H9 (cell line): ENCODE measurements around the gene TMEM134. TPM values are rescaled to one million over a fixed set of nuclear protein-coding genes. Genes with fewer than 3 reads are reported as not detected.
A peak's percentile ranks its signal among the peaks of the same experiment; 100 is the strongest.

Experiments
- DNase-seq: peaks from one replicate; pipeline ENCODE4 v3.0.0-alpha.2; 2017
- H2AFZ ChIP-seq: one replicate; pipeline ENCODE4 v1.6.1; 2013; ENCODE audit warnings: mild to moderate bottlenecking, low read length, control low read depth, moderate library complexity
- H2AK5ac ChIP-seq: 2 replicates; pipeline ENCODE4 v1.6.1; 2013; ENCODE audit warnings: low read length, control low read depth, mixed read lengths; ENCODE audit not compliant: insufficient read length
- H2BK120ac ChIP-seq: one replicate; pipeline ENCODE4 v1.6.1; 2013; ENCODE audit warnings: low read depth, mild to moderate bottlenecking, low read length, control low read depth, inconsistent platforms; ENCODE audit not compliant: poor library complexity, severe bottlenecking
- H2BK12ac ChIP-seq: 2 replicates; pipeline ENCODE4 v1.6.1; 2013; ENCODE audit warnings: low read length, control low read depth, mixed read lengths, low read depth; ENCODE audit not compliant: insufficient read length
- H2BK15ac ChIP-seq: 2 replicates; pipeline ENCODE4 v1.6.1; 2013; ENCODE audit warnings: low read depth, low read length, control low read depth
- H2BK20ac ChIP-seq: one replicate; pipeline ENCODE4 v1.6.1; 2013; ENCODE audit warnings: low read depth, mild to moderate bottlenecking, low read length, control low read depth, inconsistent platforms; ENCODE audit not compliant: poor library complexity, severe bottlenecking
- H2BK5ac ChIP-seq: 2 replicates; pipeline ENCODE4 v1.6.1; 2013; ENCODE audit warnings: low read length, control low read depth, mixed read lengths; ENCODE audit not compliant: insufficient read length
- H3K14ac ChIP-seq: 2 replicates; pipeline ENCODE4 v1.6.1; 2013; ENCODE audit warnings: low read length, control low read depth; ENCODE audit not compliant: insufficient read depth
- H3K18ac ChIP-seq: 2 replicates; pipeline ENCODE4 v1.6.1; 2013; ENCODE audit warnings: low read depth, mild to moderate bottlenecking, mixed read lengths, low read length, control low read depth; ENCODE audit not compliant: insufficient read length
- H3K23ac ChIP-seq: 2 replicates; pipeline ENCODE4 v1.6.1; 2013; ENCODE audit warnings: low read length, control low read depth, mixed read lengths, low read depth; ENCODE audit not compliant: insufficient read length
- H3K23me2 ChIP-seq: 2 replicates; pipeline ENCODE4 v1.6.1; 2013; ENCODE audit warnings: low read depth, mild to moderate bottlenecking, mixed read lengths, low read length, control low read depth; ENCODE audit not compliant: insufficient read length, poor library complexity, severe bottlenecking
- H3K27ac ChIP-seq: 2 replicates; pipeline ENCODE4 v1.5.1; 2013; ENCODE audit warnings: low read length, control low read depth, mixed read lengths, low read depth; ENCODE audit not compliant: insufficient read length
- H3K27me3 ChIP-seq: 2 replicates; pipeline ENCODE4 v1.6.1; 2013; ENCODE audit warnings: low read length, control low read depth, inconsistent platforms; ENCODE audit not compliant: insufficient read depth
- H3K4ac ChIP-seq: 2 replicates; pipeline ENCODE4 v1.6.1; 2013; ENCODE audit warnings: low read depth, mild to moderate bottlenecking, control low read depth, inconsistent platforms, low read length, moderate library complexity
- H3K4me1 ChIP-seq: 2 replicates; pipeline ENCODE4 v1.6.1; 2013; ENCODE audit warnings: low read length, control low read depth, inconsistent platforms; ENCODE audit not compliant: insufficient read depth
- H3K4me2 ChIP-seq: 2 replicates; pipeline ENCODE4 v1.6.1; 2013; ENCODE audit warnings: low read length, control low read depth, mixed read lengths; ENCODE audit not compliant: insufficient read length, insufficient read depth
- H3K56ac ChIP-seq: 2 replicates; pipeline ENCODE4 v1.6.1; 2013; ENCODE audit warnings: low read depth, mild to moderate bottlenecking, mixed read lengths, low read length, control low read depth; ENCODE audit not compliant: insufficient read length
- H3K79me1 ChIP-seq: 2 replicates; pipeline ENCODE4 v1.6.1; 2013; ENCODE audit warnings: low read depth, mild to moderate bottlenecking, moderate library complexity, low read length, control low read depth, inconsistent platforms; ENCODE audit not compliant: insufficient read depth, poor library complexity, severe bottlenecking
- H3K79me2 ChIP-seq: 2 replicates; pipeline ENCODE4 v1.6.1; 2013; ENCODE audit warnings: low read length, control low read depth, inconsistent platforms; ENCODE audit not compliant: insufficient read depth
- H3K9ac ChIP-seq: 2 replicates; pipeline ENCODE4 v1.6.1; 2013; ENCODE audit warnings: low read length, control low read depth, mixed read lengths; ENCODE audit not compliant: insufficient read length; ENCODE audit errors: extremely low read depth
- H3K9me3 ChIP-seq: one replicate; pipeline ENCODE4 v1.6.1; 2013; ENCODE audit warnings: low read depth, low read length, inconsistent platforms; ENCODE audit not compliant: control insufficient read depth
- H3T11ph ChIP-seq: one replicate; pipeline ENCODE4 v1.6.1; 2013; ENCODE audit warnings: mild to moderate bottlenecking, low read length, control low read depth, inconsistent platforms
- H4K20me1 ChIP-seq: one replicate; pipeline ENCODE4 v1.6.1; 2013; ENCODE audit not compliant: control insufficient read depth, insufficient read length, insufficient read depth
- H4K5ac ChIP-seq: 2 replicates; pipeline ENCODE4 v1.6.1; 2013; ENCODE audit warnings: low read depth, mild to moderate bottlenecking, mixed read lengths, low read length, control low read depth; ENCODE audit not compliant: insufficient read length
- H4K8ac ChIP-seq: replicated peaks from 2 replicates; pipeline ENCODE4 v1.6.1; 2013; ENCODE audit warnings: low read length, control low read depth, mixed read lengths, low read depth; ENCODE audit not compliant: insufficient read length
- H4K91ac ChIP-seq: 2 replicates; pipeline ENCODE4 v1.6.1; 2013; ENCODE audit warnings: low read depth, mild to moderate bottlenecking, moderate library complexity, mixed read lengths, low read length, control low read depth; ENCODE audit not compliant: insufficient read length
- H3K27ac Mint-ChIP-seq, 3 experiments: 2 replicates in 2 of 3; 3 replicates in 1 of 3; pipeline ENCODE4 v1.8.0; 2020 to 2021; ENCODE audit warnings: mixed read lengths in 3 of 3, mild to moderate bottlenecking in 1 of 3, moderate library complexity in 1 of 3
- H3K27me3 Mint-ChIP-seq: 2 replicates; pipeline ENCODE4 v1.8.0; 2021; ENCODE audit warnings: low read depth, mild to moderate bottlenecking, moderate library complexity, mixed read lengths
- H3K36me3 Mint-ChIP-seq, 3 experiments: 2 replicates in 2 of 3; 3 replicates in 1 of 3; pipeline ENCODE4 v1.8.0; 2020 to 2021; ENCODE audit warnings: low read depth in 3 of 3, mixed read lengths in 3 of 3; ENCODE audit not compliant: insufficient read depth in 1 of 3
- H3K4me1 Mint-ChIP-seq, 2 experiments: 2 replicates each; pipeline ENCODE4 v1.8.0; 2020; ENCODE audit warnings: mixed read lengths in 2 of 2
- H3K4me3 Mint-ChIP-seq, 2 experiments: 2 replicates in 1 of 2; 3 replicates in 1 of 2; pipeline ENCODE4 v1.8.0; 2020 to 2021; ENCODE audit warnings: mild to moderate bottlenecking in 2 of 2, mixed read lengths in 2 of 2, moderate library complexity in 1 of 2
- H3K9me3 Mint-ChIP-seq, 2 experiments: 2 replicates in 1 of 2; 3 replicates in 1 of 2; pipeline ENCODE4 v1.8.0; 2020; ENCODE audit warnings: mild to moderate bottlenecking in 2 of 2, mixed read lengths in 2 of 2, moderate library complexity in 1 of 2
- CTCF ChIP-seq: fragments of 200-600 bp; sonication (generic); conservative IDR thresholded peaks from 3 replicates; pipeline ENCODE4 v1.8.0; 2021; ENCODE audit warnings: antibody characterized with exemption, mild to moderate bottlenecking
- WGBS: extraction: QIAGEN DNeasy Blood & Tissue Kit; methylation state at CpG from one replicate; pipeline ENCODE4 v1.1.7; 2013; ENCODE audit warnings: missing lambda C conversion rate, low lambda C conversion rate, mixed read lengths; ENCODE audit not compliant: insufficient read length; ENCODE audit errors: extremely low coverage; 5-methylcytosine and 5-hydroxymethylcytosine counted together
- total RNA-seq: library from RNA; stranded (reverse); gene quantifications from 2 replicates; pipeline ENCODE4 v1.2.1, GENCODE V29; 2021

The TMEM134 gene
- total RNA-seq, 1 experiment from 2014 or later: 53.6 TPM

- H2BK15ac ChIP-seq: no peak overlapping the region
- H3K79me2 ChIP-seq: no peaks in the 10 kb centered on the region
- DNase-seq: no peak
- H3K4me1 Mint-ChIP-seq: peaks cover 4 to 14% of the 10 kb centered on the region in 2 experiments
- no peak overlapping the region for H4K8ac ChIP-seq
- peaks cover 10 to 45% (median 43%) of the 10 kb centered on the region in 3 experiments; a peak in 6 of 7 replicates for H3K36me3 Mint-ChIP-seq
- H3K4me2 ChIP-seq: no peak overlapping the region
- H2BK5ac ChIP-seq: no peak overlapping the region
- no peak overlapping the region for H3K14ac ChIP-seq
- no peak overlapping the region for H3K27ac ChIP-seq
- no peak overlapping the region for H3K4ac ChIP-seq
- no peak overlapping the region for H2BK120ac ChIP-seq
- H3K56ac ChIP-seq: no peak overlapping the region
- no peaks in the 10 kb centered on the region; the same call in 1 of the 2 replicates for H3K27me3 Mint-ChIP-seq
- no peaks in the 10 kb centered on the region for H3K9me3 Mint-ChIP-seq
- H3K18ac ChIP-seq: peak overlapping the region; percentile 13
- no peaks in the 10 kb centered on the region; the same call in 1 of the 2 replicates for H3K4me1 ChIP-seq
- H3K9me3 ChIP-seq: no peaks in the 10 kb centered on the region
- H2BK20ac ChIP-seq: no peak overlapping the region
- no peak overlapping the region for H4K5ac ChIP-seq
- peak overlapping the region in 1 of 2 experiments; percentile 32; a peak in 1 of 5 replicates for H3K4me3 Mint-ChIP-seq
- no peak overlapping the region for H2BK12ac ChIP-seq
- no peak overlapping the region for H2AFZ ChIP-seq
- no peaks in the 10 kb centered on the region for H3K79me1 ChIP-seq
- no peak for TF ChIP-seq CTCF
- no peak overlapping the region for H4K91ac ChIP-seq
- H3K23ac ChIP-seq: no peak overlapping the region
- H4K20me1 ChIP-seq: no peaks in the 10 kb centered on the region
- H3K27ac Mint-ChIP-seq: peak overlapping the region in 1 of 3 experiments; percentile 47; a peak in 3 of 7 replicates
- H3T11ph ChIP-seq: no peak overlapping the region
- H3K9ac ChIP-seq: no peak overlapping the region
- no peaks in the 10 kb centered on the region for H3K27me3 ChIP-seq
- WGBS: no CpG with 5 or more reads among the region's 3 CpGs
- H3K23me2 ChIP-seq: peaks cover under 1% of the 10 kb centered on the region
- no peak overlapping the region for H2AK5ac ChIP-seq
Observed at GRCh38 chr11:67437809-67438157, 31.3 kb downstream of the TMEM134 start.
